Measurements from ENCODE around the gene NLGN3.
"Not testable (repeated sequence)": the region's sequence is repeated elsewhere in the genome, so short reads cannot be mapped to it uniquely, and the experiment has no call there.

NLGN3 gene

DNA sequence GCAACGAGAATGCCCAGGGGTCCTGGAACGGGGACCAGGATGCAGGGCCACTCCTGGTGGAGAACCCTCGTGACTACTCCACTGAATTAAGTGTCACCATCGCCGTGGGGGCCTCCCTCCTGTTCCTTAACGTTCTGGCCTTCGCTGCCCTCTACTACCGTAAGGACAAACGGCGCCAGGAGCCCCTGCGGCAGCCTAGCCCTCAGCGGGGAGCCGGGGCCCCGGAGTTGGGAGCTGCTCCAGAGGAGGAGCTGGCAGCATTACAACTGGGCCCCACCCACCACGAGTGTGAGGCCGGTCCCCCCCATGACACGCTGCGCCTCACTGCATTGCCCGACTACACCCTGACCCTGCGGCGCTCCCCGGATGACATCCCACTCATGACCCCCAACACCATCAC is 24.9 kb downstream of the NLGN3 start:
- no peak for DNase-seq (ENCODE audit: low read depth in 2 of 2)

- DNase-seq (ENCODE audit: low read depth in 2 of 2), result no peak
These were observed 26.0 kb downstream of the NLGN3 start for GRCh38 chrX:71170660-71171059.

- DNase-seq (ENCODE audit: low read depth in 2 of 2), result no peak
These were observed 26.6 kb downstream of the NLGN3 start for GRCh38 chrX:71171110-71171801.

DNA sequence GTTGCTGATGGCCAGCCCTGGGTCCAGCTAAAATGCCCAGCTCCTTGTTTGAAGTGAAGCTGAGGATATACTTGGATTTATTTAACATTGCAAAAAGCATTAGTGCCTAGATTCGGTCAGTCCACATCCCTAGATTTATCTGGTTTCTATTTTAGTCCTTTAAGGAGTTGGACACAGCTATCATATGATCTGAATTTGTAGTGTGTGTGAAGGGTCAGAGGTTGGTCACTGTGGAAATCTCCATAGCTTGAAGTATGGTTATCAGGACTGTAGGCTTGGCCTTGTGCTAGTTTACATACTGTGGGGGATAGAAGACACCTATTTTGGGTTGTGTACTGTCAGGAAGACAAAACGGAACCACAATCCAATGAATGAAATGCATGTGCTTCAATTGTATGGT is 28.8 kb downstream of the NLGN3 start:
- no peak for DNase-seq (ENCODE audit: low read depth in 2 of 2)

- DNase-seq (ENCODE audit: low read depth in 2 of 2), result no peak
These were observed 30.2 kb downstream of the NLGN3 start for GRCh38 chrX:71174795-71175194.

- DNase-seq (ENCODE audit: low read depth in 2 of 2), result no peak
These were observed 30.9 kb downstream of the NLGN3 start for GRCh38 chrX:71175531-71175930.

- DNase-seq (ENCODE audit: low read depth in 2 of 2), result no peak
These were observed 32.7 kb downstream of the NLGN3 start for GRCh38 chrX:71177327-71177726.

DNA sequence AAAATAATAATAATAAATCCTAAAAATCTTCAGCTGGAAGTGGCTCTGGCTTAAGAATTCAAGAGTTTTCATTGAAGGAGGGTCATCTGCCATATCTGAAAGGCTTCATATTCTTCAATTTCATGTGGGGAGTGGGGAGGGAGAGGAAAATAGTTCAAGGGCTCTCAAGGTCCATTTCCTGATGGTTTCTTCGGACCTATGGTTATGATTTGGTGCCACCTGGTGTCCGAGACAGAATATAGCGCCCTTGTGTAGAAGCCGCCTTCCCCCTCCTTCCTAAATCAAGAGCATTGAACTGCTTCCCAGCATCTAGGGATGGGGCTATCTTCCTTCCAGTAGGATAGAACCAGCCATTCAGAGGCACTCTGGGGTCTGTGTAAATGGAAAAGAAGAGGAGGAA is 34.3 kb downstream of the NLGN3 start:
- peak in 1 of 2 donors; percentile 11 for DNase-seq (ENCODE audit: low read depth in 2 of 2)

DNA sequence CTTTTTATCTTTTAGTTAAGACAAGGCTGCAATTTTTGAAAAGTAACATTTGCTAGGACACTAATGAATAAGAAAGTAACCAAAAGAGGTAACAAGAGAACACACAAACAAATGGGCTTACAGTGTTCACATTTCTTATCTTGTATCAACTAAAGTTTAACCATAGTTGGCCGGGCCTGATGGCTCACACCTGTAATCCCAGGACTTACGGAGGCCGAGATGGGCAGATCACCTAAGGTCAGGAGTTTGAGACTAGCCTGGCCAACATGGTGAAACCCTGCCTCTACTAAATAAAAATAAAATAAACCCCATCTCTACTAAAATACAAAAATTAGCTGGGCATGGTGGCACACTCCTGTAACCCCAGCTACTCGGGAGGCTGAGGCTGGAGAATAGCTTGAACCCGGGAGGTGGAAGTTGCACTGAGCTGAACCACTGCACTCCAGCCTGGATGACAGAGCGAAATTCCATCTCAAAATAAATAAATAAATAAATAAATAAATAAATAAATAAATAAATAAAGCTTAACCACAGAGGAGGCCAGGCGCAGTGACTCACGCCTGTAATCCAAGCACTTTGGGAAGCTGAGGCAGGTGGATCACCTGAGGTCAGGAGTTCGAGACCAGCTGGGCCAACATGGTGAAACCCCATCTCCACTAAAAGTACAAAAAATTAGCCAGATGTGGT is 36.1 kb downstream of the NLGN3 start:
- not testable (repeated sequence) for DNase-seq (ENCODE audit: low read depth in 2 of 2)

GRCh38 chrX:71181558-71181909 is 36.9 kb downstream of the NLGN3 start:
- peak in 1 of 2 donors; percentile 15 for DNase-seq (ENCODE audit: low read depth in 2 of 2)

DNA sequence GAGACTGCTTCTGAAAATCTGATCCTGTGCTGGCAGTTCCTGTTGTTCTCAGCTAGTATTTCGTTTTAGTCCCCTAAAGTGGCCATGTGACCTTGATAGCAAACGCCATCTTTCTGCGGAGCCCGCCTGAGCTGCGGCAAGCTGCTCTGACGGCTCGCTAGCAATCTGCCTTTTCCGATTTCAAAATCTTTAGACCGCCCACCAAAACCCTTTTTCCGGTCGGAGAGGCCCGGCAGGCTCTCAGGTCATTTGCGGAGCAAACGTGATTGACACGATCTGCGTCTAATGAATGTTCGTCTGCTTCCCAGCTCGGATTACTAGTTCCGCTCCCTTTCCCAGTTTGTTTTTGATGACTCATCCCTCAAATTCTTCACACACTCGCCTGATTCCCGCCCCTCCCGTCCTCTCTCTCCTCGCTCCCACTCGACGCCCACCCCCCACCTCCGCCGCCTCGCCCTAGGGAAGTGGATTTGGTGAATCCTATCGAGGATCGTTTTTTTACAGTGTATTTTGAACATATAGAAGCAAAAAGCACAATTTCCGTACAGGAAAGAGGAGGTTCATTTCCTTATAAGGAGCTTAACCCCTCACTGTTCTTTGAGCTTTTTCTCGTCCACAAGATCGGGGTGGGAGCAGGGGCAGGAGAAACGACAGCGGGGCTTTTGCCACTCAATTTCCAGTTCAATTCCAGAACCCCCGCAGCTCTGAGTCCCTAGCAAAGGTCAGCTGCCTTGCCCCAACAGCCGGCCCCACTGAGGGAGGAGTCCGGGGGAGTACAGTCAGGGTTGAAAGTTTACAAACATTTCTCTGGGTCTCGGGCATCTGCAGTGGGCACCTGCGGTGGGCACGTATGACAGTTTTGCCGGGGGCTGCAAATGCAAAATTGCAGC is 37.5 kb downstream of the NLGN3 start:
- peak; percentile 42 to 61 for DNase-seq (ENCODE audit: low read depth in 2 of 2)

- no peak for DNase-seq (ENCODE audit: low read depth in 2 of 2)
These were observed 38.2 kb downstream of the NLGN3 start for GRCh38 chrX:71182871-71183270.

GRCh38 chrX:71183341-71183740 is 38.7 kb downstream of the NLGN3 start:
- DNase-seq (ENCODE audit: low read depth in 2 of 2), result no peak

DNA sequence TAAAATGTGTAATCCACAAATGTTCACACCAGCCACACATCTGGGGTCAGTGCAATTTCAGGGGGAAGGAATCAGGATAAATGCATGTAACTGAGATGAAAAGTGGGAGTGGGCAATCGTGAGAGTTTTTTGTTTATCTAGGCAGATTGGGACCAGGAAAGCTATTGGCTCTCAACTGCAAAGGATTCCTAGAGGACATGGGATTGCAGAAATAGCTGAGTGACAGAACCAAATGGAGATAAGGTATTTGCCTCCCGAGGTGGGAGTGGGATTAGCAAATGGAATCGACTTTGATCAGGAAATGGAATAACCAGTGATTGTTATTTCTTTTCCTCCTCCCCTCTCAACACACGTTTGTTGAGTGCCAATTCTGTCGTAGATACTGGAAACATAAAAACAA is 39.5 kb downstream of the NLGN3 start:
- DNase-seq (ENCODE audit: low read depth in 2 of 2), result no peak

DNA sequence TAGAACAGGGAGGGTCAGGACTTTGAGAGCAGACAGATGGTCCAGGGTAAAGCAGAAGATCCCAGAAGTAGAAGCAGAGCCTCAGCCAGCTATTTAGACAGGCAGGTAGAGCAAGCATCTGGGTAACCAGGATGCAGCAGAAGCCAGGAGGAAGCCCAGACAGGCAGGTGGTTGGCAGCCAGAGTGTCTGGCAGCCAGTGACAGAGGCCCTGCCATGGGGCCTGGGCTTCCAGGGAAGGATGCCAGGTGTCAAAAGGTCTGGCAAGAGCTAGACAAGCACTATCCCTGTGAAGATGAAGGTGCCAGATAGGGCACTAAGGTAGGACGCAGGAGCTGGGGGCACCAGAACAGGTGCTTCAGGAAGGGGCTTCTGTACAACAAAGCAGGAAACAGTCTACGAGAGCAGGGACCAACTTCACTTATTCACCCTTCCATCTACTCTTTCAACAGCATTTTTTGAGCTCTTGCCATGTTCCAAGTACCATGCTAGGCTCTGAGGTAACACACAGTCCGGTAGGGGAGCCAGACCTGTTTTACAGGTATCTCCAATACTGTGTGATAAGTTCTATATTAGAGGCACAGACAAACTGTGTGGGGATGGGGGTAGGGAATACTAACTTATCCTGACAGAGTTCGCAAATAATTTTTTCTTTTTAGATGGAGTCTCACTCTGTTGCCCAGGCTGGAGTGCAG is 40.3 kb downstream of the NLGN3 start:
- DNase-seq (ENCODE audit: low read depth in 2 of 2), result no peak

DNA sequence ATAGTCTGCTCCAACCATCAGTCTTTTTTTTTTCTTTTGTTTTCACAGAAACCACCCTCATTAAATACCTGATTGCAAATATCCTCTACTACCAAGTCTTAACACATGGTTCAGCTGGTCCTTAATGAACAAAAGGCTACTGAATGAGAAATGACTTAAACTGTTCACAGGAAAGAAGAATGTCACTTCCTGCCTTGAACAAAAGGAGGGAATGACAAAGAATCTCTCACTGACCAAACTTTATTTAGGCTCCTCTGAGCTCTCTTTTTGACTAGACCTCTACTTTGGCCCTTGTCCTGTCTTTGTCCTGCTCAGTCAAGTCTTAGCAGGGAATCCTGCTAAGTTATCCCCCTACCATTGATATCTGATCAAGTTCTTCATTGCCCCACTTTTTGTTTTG is 46.6 kb downstream of the NLGN3 start:
- no peak for DNase-seq (ENCODE audit: low read depth in 2 of 2)

DNA sequence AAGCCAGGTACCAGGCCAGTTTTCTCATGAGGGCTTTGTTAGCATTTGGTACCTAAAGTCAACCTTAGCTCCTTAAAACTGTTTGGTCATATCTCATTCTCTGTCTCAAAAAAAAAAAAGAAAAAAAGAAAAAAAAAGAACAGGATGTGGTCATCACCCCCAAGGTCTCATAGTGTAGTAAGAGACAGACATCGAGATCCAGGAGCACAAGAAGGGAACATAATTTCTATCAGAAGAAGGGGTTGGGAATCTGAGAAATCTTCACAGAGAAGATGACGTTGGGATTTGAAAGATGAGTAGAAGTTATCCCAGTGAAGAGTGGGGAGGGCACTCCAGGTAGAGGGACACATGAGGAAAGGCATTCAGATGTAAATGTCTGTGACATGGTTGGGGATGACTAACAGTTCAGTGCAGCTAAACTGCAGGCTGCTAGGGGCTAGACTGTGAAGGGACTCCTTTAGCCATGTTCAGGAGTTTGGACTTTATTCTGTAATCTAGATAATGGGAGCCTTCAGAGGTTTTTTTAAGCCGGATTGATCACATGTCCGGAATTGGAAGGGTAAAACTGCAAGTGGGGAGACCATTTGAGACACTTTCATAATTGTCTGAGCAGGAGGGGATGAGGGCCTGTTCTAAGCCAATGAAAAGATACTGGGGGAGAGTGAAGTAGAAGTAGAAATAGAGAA is 51.5 kb downstream of the NLGN3 start:
- DNase-seq (ENCODE audit: low read depth in 2 of 2), result no peak

DNA sequence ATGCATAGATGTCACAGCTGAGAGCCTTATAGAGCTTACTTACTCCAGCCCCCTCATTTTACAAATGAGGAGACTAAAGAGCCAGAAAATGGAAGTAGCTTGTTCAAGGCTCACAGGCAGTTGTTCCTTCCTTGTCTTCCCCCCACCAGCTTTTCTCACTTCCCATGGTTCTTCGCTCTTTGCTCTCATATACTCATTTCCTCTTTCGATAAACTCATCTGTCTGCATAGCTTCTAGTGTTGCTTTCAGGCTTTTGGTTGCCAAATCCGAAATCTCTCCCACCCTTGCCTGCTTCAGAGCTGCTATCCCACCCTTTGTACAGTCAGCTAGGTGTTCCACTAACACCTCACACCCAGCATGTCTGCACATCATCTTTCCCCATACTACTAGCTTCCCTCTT is 53.4 kb downstream of the NLGN3 start:
- DNase-seq (ENCODE audit: low read depth in 2 of 2), result no peak

DNA sequence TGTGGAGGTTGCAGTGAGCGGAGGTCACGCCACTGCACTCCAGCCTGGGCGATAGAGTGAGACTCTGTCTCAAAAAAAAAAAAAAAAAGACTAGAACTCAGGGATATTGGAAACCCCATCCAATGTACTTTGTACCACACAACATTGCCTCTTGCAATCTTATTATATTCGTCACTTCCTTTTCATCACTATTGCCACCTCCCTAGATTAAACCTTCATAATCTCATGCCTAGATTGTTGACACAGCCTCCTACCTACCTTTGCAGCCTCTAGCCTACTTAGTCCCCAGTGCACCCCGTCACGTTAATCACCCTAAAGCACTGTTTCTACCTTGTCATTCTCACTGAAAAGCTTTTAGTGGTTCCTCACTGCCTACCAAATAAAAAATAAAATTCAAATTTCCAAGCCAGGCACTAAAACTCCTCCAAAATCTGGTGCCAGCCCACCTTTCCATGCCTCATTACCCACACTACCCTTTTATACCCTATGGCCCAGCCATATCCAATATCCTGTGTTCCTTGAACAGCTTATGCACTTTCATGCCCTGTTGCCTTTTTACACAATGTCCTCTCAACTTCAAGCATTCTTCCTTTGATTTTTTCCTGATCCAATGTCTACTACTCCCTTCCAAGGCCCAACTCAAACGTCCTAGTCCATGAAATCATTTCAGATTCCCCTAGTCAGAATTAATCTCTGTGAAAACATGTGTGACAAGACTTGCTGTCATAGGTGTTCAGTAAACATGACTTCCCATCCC is 54.8 kb downstream of the NLGN3 start:
- DNase-seq (ENCODE audit: low read depth in 2 of 2), result no peak

GRCh38 chrX:71210816-71211215 is 66.2 kb downstream of the NLGN3 start:
- no peak for DNase-seq (ENCODE audit: low read depth in 2 of 2)

DNA sequence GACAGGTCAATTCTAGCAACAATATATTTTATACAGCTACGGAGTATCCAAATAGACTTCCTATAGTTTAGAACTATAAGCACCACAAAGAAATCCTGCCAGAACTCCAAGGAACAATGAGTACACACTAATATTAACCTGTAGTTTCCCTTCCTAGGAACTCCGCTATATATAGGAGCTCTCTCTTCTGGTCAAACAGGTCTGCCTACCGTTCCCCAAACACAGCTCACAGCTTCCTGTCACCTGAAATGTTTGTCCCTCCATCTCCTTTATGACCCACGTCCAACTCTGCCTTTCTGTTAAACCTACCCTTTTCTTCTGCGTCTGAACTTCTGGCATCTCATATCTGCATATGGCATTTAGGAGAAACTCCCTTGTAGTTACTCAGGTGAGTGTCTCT is 67.9 kb downstream of the NLGN3 start:
- DNase-seq (ENCODE audit: low read depth in 2 of 2), result no peak
